ENCODE results near the gene PIGX.

Gene PIGX

DNA sequence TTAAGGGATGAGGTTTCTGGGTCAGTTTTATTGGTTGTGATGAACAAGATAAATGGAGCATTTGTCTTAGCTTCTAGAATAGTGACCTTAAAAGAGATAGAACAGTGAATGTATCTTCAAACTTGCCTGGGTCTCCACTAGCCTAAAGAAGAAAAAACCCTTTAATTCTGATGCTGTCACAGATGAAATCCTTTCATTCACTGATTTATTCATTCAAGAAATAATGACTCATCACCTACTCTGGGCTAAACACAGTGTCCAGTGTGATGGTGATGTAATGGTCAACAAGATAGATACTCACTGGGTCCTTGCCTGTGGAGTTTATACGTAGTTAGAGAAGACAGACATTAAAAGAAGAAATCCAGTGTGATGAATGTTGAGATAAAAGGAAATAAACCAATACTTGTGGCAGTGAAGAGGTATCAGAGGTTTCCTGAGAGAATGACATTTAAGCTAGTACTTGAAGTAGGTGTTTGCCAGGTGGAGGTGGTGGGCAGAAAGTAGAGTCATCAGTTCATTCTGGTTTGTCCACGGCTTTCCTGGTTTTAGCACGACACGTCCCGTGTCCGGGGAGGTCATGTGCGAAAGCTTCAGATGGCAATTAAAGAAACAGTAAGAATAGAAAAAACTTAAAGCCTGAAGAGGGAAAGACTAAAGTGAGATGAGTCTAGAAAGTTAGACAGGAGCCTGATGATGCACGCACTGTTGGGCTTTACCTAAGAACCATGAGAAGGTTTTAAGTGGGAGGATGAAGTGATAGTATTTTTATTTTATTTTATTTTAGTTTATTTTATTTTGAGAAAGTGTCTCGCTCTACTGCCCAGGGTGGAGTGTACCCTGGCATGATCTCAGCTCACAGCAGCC, 45.9 kb downstream of the PIGX start:
- DNase-seq (ENCODE audit: low read depth) = no peak

DNA sequence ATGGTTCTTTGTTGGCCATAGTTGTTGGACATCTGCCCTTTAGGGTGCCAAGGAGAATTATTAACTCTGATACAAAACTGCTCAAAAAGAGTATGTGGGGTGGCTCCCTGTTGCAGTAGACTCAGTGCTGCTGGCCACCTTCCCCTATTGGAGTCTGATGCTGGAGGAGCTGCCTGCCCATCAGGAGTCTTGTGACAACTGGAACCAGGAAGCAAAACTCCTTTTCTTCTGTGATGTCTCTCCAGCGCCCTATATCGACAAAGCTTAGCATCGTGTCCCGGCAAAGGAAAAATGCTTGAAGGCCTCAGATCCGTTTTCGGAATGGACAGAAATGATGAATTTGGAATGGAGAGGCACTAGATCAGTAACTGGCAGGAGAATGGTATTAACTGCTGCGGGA, 51.0 kb downstream of the PIGX start:
- no peak for DNase-seq (ENCODE audit: low read depth)

DNA sequence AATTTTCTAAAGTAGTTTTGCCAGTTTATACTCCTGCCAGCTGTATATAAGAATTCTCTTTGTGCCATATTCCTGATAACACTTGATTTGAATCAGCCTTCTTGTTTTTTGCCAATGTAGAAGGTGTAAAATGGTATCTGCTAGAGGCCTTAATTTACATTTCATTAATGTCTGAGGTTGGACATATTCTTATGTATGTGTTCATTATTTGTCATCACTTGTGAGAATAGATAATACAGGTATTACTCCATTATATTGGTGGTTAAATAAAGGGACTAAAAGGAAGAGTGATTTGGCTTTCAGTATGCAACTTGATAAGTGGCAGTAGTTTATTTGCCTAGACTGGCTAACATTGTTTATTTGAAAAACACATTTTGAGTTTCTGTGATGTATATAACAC, 53.3 kb downstream of the PIGX start:
- no peak for DNase-seq (ENCODE audit: low read depth)

DNA sequence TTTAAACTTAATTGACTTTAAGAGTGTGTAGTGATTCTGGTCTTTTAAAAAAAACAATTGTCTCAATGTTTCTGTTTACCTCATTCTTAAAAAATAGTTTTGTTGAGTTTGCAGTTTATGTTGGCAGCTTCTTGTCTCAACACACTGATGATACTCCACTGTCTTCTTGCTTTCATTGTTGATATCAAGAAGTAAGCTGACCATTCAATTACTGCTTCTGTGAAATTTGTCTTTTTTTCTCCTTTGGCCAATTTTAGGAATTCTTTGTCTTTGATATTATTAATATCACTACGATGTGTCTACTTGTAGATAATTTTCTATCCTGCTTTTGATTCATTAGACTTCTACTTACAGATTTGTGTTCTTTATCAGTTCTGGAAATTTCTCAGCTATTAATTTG, 58.9 kb downstream of the PIGX start:
- no peak for DNase-seq (ENCODE audit: low read depth)

DNA sequence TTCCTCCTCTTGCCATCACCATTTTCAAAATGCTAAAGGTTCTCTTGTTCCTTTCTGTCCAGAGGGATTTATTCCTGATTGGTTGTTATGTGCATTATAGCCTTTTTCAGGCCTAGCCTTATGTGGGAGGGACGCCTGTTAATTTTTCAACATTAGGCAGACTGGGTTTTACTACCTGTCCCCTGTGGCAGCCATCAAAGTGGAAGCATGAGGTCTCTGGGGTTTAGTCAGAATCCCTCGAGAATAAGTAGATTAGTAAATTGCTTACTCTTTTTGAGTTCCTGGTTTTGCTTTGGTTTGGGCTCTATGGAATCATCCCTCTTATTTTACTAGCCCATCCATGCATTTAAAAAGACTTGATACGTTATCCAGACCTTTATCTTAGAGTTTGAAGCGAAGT, 59.9 kb downstream of the PIGX start:
- DNase-seq (ENCODE audit: low read depth) = no peak

DNA sequence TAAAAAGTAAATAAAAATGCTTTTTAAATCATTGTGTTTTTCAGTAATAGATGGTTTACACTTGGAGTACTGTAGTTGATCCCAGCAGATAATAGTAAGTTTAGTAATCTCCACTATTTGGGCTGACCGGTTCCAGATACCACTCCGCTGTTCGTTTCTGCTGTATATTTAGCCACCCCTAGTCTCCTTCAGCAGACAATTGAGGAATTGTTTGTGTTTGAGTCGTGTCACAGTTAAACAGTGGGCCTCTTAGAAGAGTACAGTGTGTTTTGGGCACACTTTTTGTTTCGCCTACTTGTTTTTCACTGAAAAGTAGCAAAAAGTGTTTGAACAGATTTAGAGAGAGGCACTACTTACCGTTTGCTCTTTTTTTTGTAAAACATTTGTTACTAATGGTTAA, 60.7 kb downstream of the PIGX start:
- DNase-seq (ENCODE audit: low read depth) = no peak

DNA sequence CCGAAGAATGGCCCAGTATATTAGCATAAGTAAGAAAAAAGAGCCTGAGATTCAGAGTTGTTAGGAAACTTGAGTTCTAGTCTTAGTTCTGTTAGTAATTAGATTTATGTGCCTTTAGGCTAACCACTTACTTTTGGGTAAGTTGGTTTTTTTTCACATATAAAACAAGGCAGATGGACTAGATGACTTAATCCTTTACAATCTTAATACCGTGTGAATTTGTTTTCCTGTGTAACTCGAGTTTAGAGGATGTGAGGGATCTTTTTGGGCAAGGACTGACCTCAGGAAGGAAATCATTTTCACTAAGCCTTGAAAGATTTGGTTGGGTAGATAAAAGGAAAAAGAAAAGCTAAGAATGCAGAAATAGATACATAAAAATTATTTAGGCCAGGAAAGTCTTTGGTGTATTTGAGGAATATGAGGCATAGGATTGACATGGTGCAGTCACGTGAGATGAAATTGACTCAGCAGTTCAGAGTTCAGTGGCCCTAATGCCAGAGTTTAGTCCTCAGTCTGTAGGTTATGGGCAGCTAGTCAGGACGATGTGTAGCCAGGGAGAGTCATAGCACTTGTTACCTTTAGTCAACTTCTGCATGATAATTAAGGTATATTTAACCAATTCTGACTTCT, 62.1 kb downstream of the PIGX start:
- no peak for DNase-seq (ENCODE audit: low read depth)

DNA sequence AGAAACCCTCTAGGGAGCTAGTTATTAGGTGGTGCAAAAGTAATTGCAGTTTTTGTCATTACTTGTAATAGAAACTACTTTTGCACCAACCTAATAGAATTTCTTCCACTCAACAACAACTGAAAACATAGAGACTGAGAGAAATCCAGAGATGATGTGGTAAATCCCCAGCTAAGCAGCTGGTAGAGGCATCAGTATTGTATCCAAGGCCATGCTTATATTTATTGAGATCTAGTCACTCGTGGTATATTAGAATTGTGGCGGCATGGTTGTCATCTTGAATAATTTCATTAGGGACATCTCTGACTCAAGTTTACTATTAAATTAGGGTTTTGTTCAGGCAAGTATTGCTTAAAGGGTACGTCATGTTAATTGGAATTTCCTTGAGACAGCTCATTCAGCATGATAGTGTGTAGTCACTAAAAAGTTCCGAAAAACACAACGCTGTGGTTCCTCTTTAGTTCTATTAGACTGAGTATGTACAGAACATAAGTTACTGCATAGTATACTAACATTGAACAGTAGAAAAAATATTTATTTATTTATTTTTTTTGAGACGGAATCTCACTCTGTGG, 62.8 kb downstream of the PIGX start:
- DNase-seq (ENCODE audit: low read depth) = no peak

DNA sequence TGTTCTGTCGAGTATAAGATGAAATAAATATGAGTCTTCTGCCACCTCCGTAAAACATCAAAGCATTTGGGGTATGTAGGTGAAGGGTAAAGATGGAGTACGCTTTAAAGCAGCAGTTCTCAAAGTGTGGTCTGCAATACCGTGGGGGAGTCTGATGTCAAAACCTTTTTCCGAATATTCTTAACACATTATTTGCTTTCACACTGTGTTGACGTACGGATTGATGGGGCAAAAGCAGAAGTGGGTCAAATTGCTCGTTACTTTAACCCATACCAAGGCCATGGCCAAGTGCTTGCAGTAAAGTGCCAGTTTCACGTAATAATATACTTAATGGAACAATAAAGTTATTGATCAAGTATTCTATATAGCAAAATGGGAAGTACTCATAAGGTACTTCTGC, 63.8 kb downstream of the PIGX start:
- no peak for DNase-seq (ENCODE audit: low read depth)

DNA sequence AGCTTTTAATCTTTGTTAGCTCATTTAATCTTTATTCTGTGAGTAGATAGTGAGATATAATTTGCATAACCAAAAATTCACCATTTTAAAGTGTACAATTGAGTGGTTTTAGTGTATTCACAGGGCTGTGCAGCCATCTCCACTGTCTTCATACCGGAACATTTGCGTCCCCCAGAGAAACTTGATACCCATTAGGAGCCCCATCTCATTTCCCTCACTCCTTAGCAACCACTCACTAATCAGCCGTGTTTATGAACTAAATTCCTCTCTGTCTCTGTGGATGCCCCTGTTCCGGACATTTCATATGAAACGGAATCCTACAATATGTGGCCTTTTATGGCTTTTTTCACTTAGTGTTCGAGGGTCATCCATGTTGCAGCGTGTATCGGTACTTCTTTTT, 65.7 kb downstream of the PIGX start:
- no peak for DNase-seq (ENCODE audit: low read depth)

DNA sequence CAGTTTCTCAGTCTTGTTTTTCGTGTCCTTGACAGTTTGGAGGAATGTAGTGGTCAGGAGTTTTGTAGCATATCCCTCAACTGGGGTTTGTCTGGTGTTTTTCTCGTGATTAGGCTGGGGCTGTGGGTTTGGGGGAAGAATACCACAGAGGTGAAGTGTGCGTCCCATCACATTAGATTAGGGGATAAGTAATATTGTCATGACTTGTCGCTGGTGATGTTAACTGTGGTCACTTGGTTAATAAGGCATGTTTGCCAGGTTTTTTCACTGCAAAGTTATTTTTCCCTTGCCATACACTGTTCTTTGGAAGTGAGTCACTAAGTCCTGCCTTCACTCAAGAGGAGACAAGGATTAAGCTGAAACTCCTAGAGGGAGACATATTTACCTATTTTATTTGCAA, 66.6 kb downstream of the PIGX start:
- DNase-seq (ENCODE audit: low read depth) = no peak

DNA sequence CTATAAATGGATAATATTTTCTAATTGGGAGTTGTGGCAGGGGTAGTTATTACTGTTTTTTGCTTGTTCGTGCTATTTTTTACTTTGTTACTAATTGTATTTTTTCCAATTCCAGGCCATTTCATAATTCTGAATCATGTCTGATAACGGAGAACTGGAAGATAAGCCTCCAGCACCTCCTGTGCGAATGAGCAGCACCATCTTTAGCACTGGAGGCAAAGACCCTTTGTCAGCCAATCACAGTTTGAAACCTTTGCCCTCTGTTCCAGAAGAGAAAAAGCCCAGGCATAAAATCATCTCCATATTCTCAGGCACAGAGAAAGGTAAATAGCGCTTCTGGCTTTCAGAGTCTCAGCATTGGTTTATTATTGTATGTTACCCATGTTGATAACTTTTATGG, 70.3 kb downstream of the PIGX start:
- DNase-seq (ENCODE audit: low read depth) = no peak

Data from stimulated activated CD8-positive, alpha-beta memory T cell treated with anti-CD3 and anti-CD28 coated beads, Interleukin-4, amount 100 ng/mL, for 24 hours (primary cell).